Measurements from ENCODE around the gene TMEM95. TPM values are rescaled to one million over a fixed set of nuclear protein-coding genes. Genes with fewer than 3 reads are reported as not detected.

Gene TMEM95
- total and polyA plus RNA-seq, 2 of the 8 experiments (the other 6 are each of a cell fraction or from before 2014, with no cell fraction given) = not detected

GRCh38 chr17:7314719-7315569 is 40.0 kb upstream of the TMEM95 start, which contains the start of gene GPS2:
GPS2 (minus strand) TSS chr17:7315360; CDS start chr17:7315052, 308 bp downstream.
- Histone ChIP-seq H2AK5ac (ENCODE audit: low read depth, low read length) (no peak within 1 kb of the TSS), H3K14ac (ENCODE audit: insufficient read length) (no peak within 1 kb of the TSS), H3K56ac (replicated peaks; ENCODE audit: insufficient read length, low read depth, low read length) (peak within 1 kb of the TSS; percentile 40), H2BK120ac (replicated peaks; ENCODE audit: low read depth, low read length) (no peak within 1 kb of the TSS), H3K4ac (replicated peaks; ENCODE audit: insufficient read length, low read depth, low read length) (peak within 1 kb of the TSS; percentile 83), H3K9ac (replicated peaks in 1 of 4; ENCODE audit: extremely low read depth in 1 of 4, low read depth in 3 of 4, low read length in 3 of 4) (peak within 1 kb of the TSS; percentile 39 to 89 (median 68)), H4K8ac (ENCODE audit: extremely low read depth, insufficient read depth, low read length) (peak within 1 kb of the TSS; percentile 97; the same call in 1 of the 2 replicates), H3K79me1 (ENCODE audit: low read depth, low read length) (peaks cover 8% of the 10 kb centered on the region; the same call in 1 of the 2 replicates), H3K4me3 (ENCODE audit: extremely low read depth in 1 of 4, insufficient read depth in 2 of 4, low read depth in 3 of 4, low read length in 4 of 4) (peak within 1 kb of the TSS; percentile 55 to 95 (median 70)), H3K27ac (ENCODE audit: low read depth, low read length) (peak within 1 kb of the TSS; percentile 61; the same call in 1 of the 2 replicates), H3K18ac (ENCODE audit: extremely low read depth, low read length) (no peak within 1 kb of the TSS; the same call in none of the 2 replicates), H3K23ac (ENCODE audit: insufficient read length) (no peak within 1 kb of the TSS), H2BK12ac (ENCODE audit: low read depth, low read length) (no peak within 1 kb of the TSS), H4K20me1 (replicated peaks in 1 of 2; ENCODE audit: control insufficient read depth in 1 of 2, insufficient read depth in 2 of 2, low read length in 2 of 2) (peaks cover 16 to 20% of the 10 kb centered on the region in 2 experiments), H3K79me2 (ENCODE audit: control insufficient read depth in 1 of 2, insufficient read depth in 2 of 2, low read length in 2 of 2) (peaks cover 0 to 23% of the 10 kb centered on the region in 2 experiments; a peak in 3 of 4 replicates), H3K36me3 (ENCODE audit: control insufficient read depth in 2 of 4, insufficient read depth in 4 of 4, low read length in 3 of 4) (peaks cover 27 to 60% (median 41%) of the 10 kb centered on the region in 4 experiments), H3K9me3 (ENCODE audit: insufficient read depth in 2 of 2, low read depth in 1 of 2, low read length in 1 of 2) (no peaks in the 10 kb centered on the region), H4K5ac (ENCODE audit: insufficient read length, low read depth, low read length) (peak within 1 kb of the TSS; percentile 51), H3K27me3 (replicated peaks in 1 of 4; ENCODE audit: control insufficient read depth in 3 of 4, extremely low read depth in 1 of 4, insufficient read depth in 3 of 4, low read length in 3 of 4) (no peaks in the 10 kb centered on the region), H3K4me1 (replicated peaks in 1 of 4; ENCODE audit: control insufficient read depth in 3 of 4, insufficient read depth in 4 of 4, low read length in 3 of 4) (peaks cover 0 to 7% (median 4%) of the 10 kb centered on the region in 4 experiments; a peak in 4 of 7 replicates), H3K4me2 (ENCODE audit: insufficient read depth in 1 of 2, low read depth in 2 of 2, low read length in 2 of 2) (peak within 1 kb of the TSS; percentile 67 to 91), H3K23me2 (ENCODE audit: low read depth, low read length) (no peaks in the 10 kb centered on the region; the same call in 1 of the 2 replicates), H2BK15ac (ENCODE audit: low read length) (no peak within 1 kb of the TSS), H2BK5ac (ENCODE audit: low read depth, low read length) (peak within 1 kb of the TSS; percentile 60; the same call in 1 of the 2 replicates), H2AFZ (ENCODE audit: low read length) (no peak within 1 kb of the TSS), H4K91ac (replicated peaks; ENCODE audit: insufficient read length, low read length) (peak within 1 kb of the TSS; percentile 23), H2BK20ac (ENCODE audit: low read length) (no peak within 1 kb of the TSS)
- POLR2A ChIA-PET (ENCODE audit: partially characterized antibody) = interaction anchor here (0.6 to 11.3 kb wide), 37 partner anchors 9 to 858 kb away, joined by 3 to 223 read pairs (median 6); partner anchors contain the start of genes ACADVL, ACAP1, CD68 and CLDN7
- CTCF ChIA-PET (ENCODE audit: partially characterized antibody) = interaction anchor here (0.6 to 3.3 kb wide), 15 partner anchors 10 to 300 kb away, joined by 3 to 17 read pairs (median 5); partner anchors contain the start of genes ACAP1, NEURL4 and SLC2A4
- WGBS, 2 experiments (ENCODE audit: extremely low coverage in 1 of 2, insufficient coverage in 1 of 2, insufficient read length in 1 of 2, insufficient replicate concordance in 2 of 2, low coverage in 1 of 2, low lambda C conversion rate in 2 of 2, missing lambda C conversion rate in 1 of 2) = 1% methylated on average over 50 of the region's 95 CpGs; no CpG with 5 or more reads in 1 of the 2 experiments
- peak; percentile 45 for FAIRE-seq
- peak in 1 of 2 experiments; percentile 96 for DNase-seq (ENCODE audit: low read depth in 1 of 2, low spot score in 2 of 2)
- TF ChIP-seq POLR2A (IDR thresholded peaks at IDR 0.05; ENCODE audit: control extremely low read depth in 1 of 2, low read depth in 2 of 2, low read length in 2 of 2) = peak in 1 of 2 experiments; percentile 87; a peak in 2 of 3 replicates
- TF ChIP-seq CBX5 (IDR thresholded peaks at IDR 0.05; ENCODE audit: low read depth, low read length) = no peak
- no peak for TF ChIP-seq BACH1 (IDR thresholded peaks at IDR 0.05; ENCODE audit: low read length)
- TF ChIP-seq ATF3 (IDR thresholded peaks at IDR 0.05; ENCODE audit: insufficient read depth, low read depth, low read length) = no peak
- no peak for TF ChIP-seq NRF1 (IDR thresholded peaks at IDR 0.05; ENCODE audit: low read depth, low read length)
- no peak for TF ChIP-seq EGR1 (IDR thresholded peaks at IDR 0.05; ENCODE audit: borderline replicate concordance, low read depth, low read length)
- TF ChIP-seq RFX5 (IDR thresholded peaks at IDR 0.05; ENCODE audit: borderline replicate concordance, low read depth, low read length) = no peak
- TF ChIP-seq ZNF274 (IDR thresholded peaks at IDR 0.05; ENCODE audit: borderline replicate concordance, extremely low read depth, low read length) = no peak
- TF ChIP-seq BRCA1 (IDR thresholded peaks at IDR 0.05; ENCODE audit: low read depth, low read length) = no peak
- TF ChIP-seq CHD2 (IDR thresholded peaks at IDR 0.05; ENCODE audit: low read length) = peak; percentile 76

All from H1 (cell line).